Progenitor cell of endocrine pancreas (in vitro differentiated cells): Measurements from ENCODE around the gene NLGN1. TPM values are rescaled to one million over a fixed set of nuclear protein-coding genes. Genes with fewer than 3 reads are reported as not detected.

Experiments used
- DNase-seq: peaks from one replicate; pipeline ENCODE4 v3.0.0; 2021; ENCODE audit warnings: low spot score; ENCODE audit not compliant: unreplicated experiment
- H3K27ac Mint-ChIP-seq: 2 replicates; pipeline ENCODE4 v1.8.0; 2021; ENCODE audit warnings: mild to moderate bottlenecking, moderate library complexity, mixed read lengths
- H3K27me3 Mint-ChIP-seq: 2 replicates; pipeline ENCODE4 v1.8.0; 2021; ENCODE audit warnings: mixed read lengths
- H3K36me3 Mint-ChIP-seq: 2 replicates; pipeline ENCODE4 v1.8.0; 2022; ENCODE audit warnings: mixed read lengths; ENCODE audit not compliant: insufficient read depth
- H3K4me1 Mint-ChIP-seq: 2 replicates; pipeline ENCODE4 v1.8.0; 2021; ENCODE audit warnings: low read depth, mixed read lengths
- H3K4me3 Mint-ChIP-seq: 2 replicates; pipeline ENCODE4 v1.8.0; 2021; ENCODE audit warnings: low read depth, mild to moderate bottlenecking, moderate library complexity, mixed read lengths
- H3K9me3 Mint-ChIP-seq: 2 replicates; pipeline ENCODE4 v1.8.0; 2021; ENCODE audit warnings: low read depth, mixed read lengths
- total RNA-seq: library from RNA; stranded (reverse); gene quantifications from 2 replicates; pipeline ENCODE4 v1.2.1, GENCODE V29; 2021
- TF ChIP-seq, protein P1 (sequence below): fragments of 200-600 bp; sonication (generic); IDR thresholded peaks from one replicate; pipeline ENCODE4 v1.5.0; 2021; ENCODE audit warnings: antibody characterized with exemption, mild to moderate bottlenecking; ENCODE audit not compliant: unreplicated experiment

NLGN1 gene
- total RNA-seq, 1 donor from 2014 or later: 5.7 TPM

DNA sequence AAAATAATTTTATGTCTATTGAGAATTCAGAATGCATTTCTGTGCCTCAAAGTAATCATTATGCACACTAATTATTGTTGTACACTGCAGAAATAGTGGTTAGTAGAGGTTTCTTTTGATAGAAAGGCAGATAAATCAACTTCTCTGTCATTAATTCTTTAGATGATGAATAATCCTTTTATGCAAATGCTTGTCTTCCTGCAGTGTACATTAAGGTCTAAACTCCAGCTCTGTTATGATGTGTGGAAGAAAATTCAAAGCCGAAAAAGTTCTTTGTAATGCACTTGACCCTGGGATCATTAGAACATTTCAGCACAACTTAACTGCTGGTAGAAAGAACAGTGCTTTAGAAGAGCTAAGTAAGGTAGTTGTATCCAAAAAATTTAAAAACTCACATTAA lies 353.0 kb downstream of the NLGN1 start:
- DNase-seq: no peak
- Mint-ChIP-seq H3K27me3 (no peaks in the 10 kb centered on the region), H3K4me3 (no peak overlapping the region), H3K9me3 (no peaks in the 10 kb centered on the region), H3K36me3 (no peaks in the 10 kb centered on the region), H3K4me1 (peaks cover 4% of the 10 kb centered on the region), H3K27ac (no peak overlapping the region)
- TF ChIP-seq, protein P1, sequence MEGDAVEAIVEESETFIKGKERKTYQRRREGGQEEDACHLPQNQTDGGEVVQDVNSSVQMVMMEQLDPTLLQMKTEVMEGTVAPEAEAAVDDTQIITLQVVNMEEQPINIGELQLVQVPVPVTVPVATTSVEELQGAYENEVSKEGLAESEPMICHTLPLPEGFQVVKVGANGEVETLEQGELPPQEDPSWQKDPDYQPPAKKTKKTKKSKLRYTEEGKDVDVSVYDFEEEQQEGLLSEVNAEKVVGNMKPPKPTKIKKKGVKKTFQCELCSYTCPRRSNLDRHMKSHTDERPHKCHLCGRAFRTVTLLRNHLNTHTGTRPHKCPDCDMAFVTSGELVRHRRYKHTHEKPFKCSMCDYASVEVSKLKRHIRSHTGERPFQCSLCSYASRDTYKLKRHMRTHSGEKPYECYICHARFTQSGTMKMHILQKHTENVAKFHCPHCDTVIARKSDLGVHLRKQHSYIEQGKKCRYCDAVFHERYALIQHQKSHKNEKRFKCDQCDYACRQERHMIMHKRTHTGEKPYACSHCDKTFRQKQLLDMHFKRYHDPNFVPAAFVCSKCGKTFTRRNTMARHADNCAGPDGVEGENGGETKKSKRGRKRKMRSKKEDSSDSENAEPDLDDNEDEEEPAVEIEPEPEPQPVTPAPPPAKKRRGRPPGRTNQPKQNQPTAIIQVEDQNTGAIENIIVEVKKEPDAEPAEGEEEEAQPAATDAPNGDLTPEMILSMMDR: no peak

DNA sequence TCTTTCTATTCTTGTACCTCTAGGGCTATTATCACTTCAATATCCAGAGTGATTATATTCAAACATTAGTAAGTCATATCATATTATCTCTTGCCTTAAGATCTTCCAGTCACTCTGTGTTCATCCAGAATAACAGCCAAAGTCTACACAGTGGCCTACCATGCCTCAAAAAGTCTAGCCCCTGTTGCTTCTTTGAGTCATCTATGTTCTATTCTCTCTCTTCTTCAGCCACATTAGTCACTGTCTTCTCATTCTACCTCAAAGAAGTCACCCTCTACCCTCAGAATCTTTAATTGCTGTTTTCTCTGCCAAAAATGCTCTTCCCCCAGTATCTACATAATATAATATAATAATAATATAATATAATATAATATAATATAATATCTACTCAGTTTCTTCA lies 356.0 kb downstream of the NLGN1 start:
- Mint-ChIP-seq H3K4me1 (peaks cover 4% of the 10 kb centered on the region), H3K4me3 (no peak overlapping the region), H3K27me3 (no peaks in the 10 kb centered on the region), H3K27ac (no peak overlapping the region), H3K9me3 (no peaks in the 10 kb centered on the region), H3K36me3 (no peaks in the 10 kb centered on the region)
- no peak for DNase-seq
- TF ChIP-seq, protein P1: no peak

DNA sequence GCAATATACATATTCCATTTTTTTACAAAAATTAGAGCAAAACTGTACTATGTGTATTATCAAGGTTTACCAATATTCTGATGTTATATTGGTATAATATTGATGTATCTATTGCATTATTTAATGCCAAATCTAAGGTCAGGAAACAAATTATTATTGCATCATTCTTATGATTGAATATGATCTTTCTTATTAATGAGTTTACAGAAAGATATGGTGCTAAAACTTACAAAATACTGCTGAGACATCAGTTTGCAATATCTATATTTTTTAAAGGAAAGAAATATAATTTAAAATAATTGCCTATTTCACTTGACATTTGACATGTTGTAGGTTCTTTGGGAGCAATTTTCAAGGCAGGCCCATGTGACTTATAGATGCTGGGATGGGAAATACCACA lies 357.6 kb downstream of the NLGN1 start:
- no peaks in the 10 kb centered on the region for H3K9me3 Mint-ChIP-seq
- H3K4me3 Mint-ChIP-seq: no peak overlapping the region
- TF ChIP-seq, protein P1: no peak
- H3K36me3 Mint-ChIP-seq: no peaks in the 10 kb centered on the region
- no peak for DNase-seq
- no peaks in the 10 kb centered on the region for H3K27me3 Mint-ChIP-seq
- H3K4me1 Mint-ChIP-seq: peaks cover under 1% of the 10 kb centered on the region
- H3K27ac Mint-ChIP-seq: no peak overlapping the region

DNA sequence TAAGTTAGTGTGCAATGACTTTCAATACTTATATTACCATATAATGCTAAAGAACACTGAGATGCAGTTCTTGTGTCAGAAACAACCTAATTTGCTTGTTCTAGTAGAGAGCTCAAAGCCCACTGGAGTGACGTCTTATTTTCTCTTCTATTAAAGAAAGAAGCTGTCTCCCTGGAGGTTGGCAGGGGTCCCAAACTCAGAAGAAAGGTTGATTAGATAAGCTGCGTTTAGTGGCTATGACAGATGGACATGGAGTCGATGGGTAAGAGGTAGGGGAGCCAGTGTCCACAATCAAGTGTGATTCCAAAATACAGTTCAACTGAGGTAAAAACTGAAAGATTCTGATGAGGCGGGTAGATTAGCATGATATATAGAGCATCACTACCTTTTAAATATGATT lies 363.6 kb downstream of the NLGN1 start:
- Mint-ChIP-seq H3K4me1 (no peaks in the 10 kb centered on the region), H3K9me3 (no peaks in the 10 kb centered on the region), H3K27me3 (no peaks in the 10 kb centered on the region), H3K27ac (no peak overlapping the region), H3K4me3 (no peak overlapping the region), H3K36me3 (no peaks in the 10 kb centered on the region)
- no peak for DNase-seq
- TF ChIP-seq, protein P1: no peak

DNA sequence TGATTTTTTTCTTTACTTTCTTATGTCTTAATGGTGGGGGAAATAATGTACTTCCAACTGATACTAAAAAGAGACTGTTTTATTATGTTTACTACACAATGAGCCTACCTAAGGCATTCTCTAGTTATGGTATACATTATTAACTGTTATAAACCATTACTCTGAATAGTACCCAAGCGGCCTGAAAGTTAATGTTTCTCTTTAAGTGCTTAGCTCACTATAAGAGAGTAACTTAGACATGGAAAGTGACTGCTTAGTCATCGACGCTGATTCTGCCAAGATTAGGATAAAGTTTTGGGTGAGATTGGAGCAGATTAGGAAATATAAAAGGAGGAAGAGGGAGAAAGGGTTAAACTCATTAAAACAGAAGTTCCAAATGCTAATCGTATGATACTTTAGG lies 365.0 kb downstream of the NLGN1 start:
- no peak overlapping the region for H3K4me3 Mint-ChIP-seq
- no peaks in the 10 kb centered on the region for H3K4me1 Mint-ChIP-seq
- H3K9me3 Mint-ChIP-seq: no peaks in the 10 kb centered on the region
- H3K36me3 Mint-ChIP-seq: no peaks in the 10 kb centered on the region
- H3K27me3 Mint-ChIP-seq: no peaks in the 10 kb centered on the region
- TF ChIP-seq, protein P1: no peak
- no peak overlapping the region for H3K27ac Mint-ChIP-seq
- DNase-seq: no peak
